ACHN (cell line): ENCODE results near the gene ZNF556.
"Not testable (repeated sequence)": the region's sequence is repeated elsewhere in the genome, so short reads cannot be mapped to it uniquely, and the experiment has no call there.

Experiments
- DNase-seq: peaks from one replicate; pipeline ENCODE4 v3.0.0-alpha.2; 2015
- in situ Hi-C: cut with HindIII; loops from 2 replicates; pipeline ENCODE4 v1.10.0; 2017; ENCODE audit warnings: low sequenced_read_pairs, low pct_ligation_motif_present, low pct_unique_long_range_greater_than_20kb

ZNF556 gene

DNA sequence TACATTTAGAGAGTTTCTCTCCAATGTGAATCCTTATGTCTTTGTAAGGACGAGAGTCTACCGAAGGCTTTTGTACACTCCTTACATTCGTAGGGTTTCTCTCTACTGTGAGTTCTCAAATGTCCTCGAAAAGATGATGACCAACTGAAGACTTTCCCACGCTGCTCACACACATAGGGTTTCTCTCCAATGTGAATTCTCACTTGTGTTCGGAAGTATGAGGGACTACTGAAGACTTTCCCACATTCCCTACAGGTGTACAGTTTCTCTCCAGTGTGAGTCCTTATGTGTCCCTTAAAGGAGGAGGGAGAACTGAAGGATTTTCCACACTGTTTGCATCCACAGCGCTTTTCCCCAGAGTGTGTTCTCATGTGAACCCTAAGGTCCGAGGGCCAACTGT is 29.6 kb downstream of the ZNF556 start:
- in situ Hi-C loops = no loop called here
- no peak for DNase-seq

DNA sequence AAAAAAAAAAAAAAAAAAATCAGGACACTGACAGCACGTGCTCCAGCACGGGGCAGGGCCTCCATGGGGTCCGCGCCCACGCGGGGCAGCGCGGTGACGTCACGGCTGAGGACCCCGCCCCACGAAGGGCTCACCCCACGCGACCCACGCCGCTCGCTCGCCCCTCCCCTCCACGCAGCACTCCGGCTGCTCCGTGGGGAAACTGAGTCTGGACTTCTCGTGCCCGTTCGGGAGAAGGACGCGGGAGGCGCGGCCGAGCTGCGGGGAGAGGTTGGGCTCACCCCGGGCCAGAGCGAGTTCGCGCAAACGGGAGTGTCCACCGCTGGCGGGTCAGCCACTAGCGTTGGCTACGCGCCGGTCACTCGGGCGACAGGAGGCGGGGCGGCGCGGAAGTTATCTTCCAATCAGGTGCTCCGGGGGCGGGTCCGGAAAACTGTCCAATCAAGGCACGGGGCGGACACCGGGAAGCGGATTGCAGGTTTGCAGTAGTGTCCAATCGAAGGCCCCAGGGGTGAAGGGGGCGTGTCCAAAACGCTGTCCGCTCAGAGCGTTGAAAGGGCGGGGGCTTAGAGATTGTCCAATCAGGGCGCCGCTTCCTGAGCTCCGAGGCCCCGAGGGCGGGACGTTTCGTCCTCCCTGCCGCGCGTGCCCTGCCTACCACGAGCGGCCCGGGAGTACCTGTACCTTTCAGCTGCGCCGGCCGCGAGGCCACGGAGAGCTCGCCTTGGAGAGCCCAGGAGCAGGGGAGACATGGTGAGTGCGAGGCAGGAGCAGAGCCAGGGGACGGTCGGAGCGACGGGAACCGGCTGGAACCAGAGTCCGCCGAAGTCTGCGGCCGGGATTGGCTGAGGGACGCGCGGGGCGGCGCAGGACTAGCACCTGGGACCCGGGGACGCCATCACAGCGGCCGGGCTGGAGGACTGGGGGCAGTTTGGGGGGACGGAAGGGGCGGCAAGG is 33.4 kb downstream of the ZNF556 start, which contains the start of gene ZNF57:
Gene ZNF57 (plus strand): TSS at position 633 of the 957 bp plus-strand sequence. CDS start 118 bp downstream, at position 751.
- in situ Hi-C loops = no loop called here
- peak; percentile 97 for DNase-seq

DNA sequence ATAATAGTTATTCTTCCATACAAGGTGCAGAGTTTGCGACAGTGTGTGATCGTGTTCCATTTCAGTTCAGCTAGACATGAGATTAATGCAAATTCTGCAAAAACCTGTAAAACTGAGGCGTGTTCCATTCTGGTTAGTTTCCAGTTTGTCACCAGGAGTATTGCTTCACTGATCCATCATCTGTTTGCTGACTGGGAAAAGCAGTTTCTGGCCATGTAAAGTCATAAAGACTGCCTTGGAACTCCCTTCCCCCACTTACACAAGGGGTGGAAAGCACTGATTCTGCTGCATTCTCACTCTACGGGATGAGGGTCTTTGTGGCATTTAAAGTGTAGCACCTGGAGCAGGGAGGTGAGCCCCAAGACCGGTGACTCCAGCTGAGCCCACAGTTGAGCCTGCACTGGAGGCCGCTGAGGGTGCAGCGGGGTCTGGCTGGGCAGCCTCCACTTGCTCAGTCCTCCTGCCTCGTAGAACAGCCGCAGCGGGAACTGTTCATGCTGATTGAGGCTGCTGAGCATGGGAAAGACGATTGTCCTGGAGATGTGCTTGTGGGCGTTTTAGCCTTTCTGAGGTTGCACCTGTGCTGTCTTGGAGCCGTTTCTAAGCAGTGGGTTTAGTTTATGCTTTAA is 35.6 kb downstream of the ZNF556 start:
- in situ Hi-C loops = no loop called here
- DNase-seq = no peak

DNA sequence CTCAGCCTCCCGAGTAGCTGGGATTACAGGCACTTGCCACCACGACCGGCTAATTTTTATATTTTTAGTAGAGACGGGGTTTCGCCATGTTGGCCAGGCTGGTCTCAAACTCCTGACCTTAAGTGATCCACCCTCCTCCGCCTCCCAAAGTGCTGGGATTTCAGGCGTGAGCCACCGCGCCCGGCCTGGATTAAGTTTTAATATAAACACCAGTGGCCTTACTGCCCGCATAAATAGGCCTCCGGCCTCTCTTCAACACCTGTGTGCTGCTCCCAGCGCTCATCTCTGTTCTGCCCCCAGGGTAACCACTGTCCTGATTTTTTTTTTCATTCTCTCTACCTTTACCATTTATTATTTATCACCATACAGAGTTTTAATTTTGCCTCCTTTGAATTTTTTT is 36.2 kb downstream of the ZNF556 start:
- in situ Hi-C loops, DNase-seq: not testable (repeated sequence)

DNA sequence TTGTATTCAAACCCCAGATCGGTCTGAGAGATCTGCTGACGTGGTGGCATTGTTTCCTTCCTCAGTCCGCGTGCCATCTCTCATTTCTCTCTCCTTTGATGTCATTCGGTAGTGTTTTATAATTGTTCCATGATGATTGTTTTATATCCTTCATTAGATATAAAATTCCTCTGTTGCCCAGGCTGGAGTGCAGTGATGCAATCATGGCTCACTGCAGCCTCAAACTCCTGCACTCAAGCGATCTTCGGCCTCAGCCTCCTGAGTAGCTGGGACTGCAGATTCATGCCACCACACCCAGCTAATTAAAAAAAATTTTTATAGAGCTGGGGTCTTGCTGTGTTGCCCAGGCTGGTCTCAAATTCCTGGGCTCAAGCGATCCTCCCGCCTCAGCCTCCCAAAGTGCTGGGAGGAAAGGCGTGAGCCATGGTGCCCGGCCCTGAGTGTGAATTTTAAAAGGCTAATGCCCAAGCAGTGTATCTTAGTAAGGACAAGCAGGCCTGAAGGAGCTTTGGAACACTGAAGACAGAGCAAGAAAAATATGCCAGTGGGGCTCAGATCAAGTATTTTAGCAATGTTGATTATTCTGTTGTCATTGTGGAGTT is 38.9 kb downstream of the ZNF556 start:
- in situ Hi-C loops = no loop called here
- DNase-seq = no peak

DNA sequence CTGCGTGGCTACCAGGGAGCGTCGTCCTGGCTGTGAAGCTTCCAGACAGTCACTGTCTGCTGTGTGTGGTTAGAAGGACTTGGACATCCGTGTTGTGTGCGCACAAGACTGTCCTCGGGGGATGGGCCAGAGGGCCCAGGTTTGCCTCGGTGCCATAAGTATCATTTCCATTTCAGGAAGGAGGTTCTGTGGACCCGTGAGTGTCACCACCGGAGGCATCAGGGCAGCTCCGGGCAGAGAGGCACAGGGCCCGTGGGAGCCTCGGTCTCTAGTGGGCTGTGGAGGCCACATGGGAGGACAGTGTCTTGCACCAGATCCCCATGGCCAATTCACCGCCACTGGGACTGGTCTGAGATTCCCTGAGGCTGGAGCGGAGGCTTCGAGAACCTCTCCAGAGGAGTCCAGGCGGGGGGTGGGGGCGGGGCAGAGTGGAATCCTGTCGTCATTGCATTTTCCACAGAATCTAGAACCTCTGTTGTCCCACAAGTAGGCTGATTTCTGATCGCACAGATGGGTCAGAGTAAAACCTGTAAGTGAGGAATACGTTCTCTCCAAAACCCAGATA is 39.6 kb downstream of the ZNF556 start:
- DNase-seq = no peak
- in situ Hi-C loops = no loop called here

DNA sequence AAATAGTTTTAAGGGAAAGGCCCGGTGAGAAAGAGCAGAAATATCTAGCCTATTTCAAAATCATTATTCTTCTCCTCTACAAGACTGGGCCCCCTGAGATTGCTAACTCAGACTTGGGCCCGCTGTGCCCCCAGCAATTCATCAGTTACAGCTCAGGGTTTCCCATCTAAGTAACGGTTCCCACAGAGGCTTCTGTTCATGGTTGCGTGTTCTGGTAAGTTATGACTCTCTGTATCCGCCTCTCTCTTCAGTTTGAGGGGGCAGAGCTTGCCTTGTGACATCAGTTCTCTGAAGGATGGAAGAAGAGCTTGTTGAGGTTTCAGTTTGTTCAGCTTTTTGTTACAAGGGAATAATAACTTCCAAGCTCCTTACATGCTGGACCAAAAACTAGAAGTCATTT is 45.2 kb downstream of the ZNF556 start:
- no peak for DNase-seq
- in situ Hi-C loops = no loop called here

DNA sequence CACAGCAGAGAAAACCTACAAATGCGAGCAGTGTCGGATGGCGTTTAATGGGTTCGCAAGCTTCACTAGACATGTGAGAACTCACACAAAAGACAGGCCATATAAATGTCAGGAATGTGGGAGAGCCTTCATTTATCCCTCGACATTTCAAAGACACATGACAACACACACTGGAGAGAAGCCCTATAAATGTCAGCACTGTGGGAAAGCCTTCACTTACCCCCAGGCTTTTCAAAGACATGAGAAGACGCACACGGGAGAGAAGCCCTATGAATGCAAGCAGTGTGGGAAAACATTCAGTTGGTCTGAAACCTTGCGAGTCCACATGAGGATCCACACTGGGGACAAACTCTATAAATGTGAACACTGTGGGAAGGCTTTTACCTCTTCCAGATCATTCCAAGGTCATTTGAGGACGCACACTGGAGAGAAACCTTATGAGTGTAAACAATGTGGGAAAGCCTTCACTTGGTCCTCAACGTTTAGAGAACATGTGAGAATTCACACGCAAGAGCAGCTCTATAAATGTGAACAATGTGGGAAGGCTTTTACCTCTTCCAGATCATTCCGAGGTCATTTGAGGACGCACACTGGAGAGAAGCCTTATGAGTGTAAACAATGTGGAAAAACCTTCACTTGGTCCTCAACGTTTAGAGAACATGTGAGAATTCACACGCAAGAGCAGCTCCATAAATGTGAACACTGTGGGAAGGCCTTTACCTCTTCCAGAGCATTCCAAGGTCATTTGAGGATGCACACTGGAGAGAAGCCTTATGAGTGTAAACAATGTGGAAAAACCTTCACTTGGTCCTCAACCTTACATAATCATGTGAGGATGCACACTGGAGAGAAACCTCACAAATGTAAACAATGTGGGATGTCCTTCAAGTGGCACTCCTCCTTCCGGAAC is 50.4 kb downstream of the ZNF556 start:
- in situ Hi-C loops = no loop called here
- no peak for DNase-seq

DNA sequence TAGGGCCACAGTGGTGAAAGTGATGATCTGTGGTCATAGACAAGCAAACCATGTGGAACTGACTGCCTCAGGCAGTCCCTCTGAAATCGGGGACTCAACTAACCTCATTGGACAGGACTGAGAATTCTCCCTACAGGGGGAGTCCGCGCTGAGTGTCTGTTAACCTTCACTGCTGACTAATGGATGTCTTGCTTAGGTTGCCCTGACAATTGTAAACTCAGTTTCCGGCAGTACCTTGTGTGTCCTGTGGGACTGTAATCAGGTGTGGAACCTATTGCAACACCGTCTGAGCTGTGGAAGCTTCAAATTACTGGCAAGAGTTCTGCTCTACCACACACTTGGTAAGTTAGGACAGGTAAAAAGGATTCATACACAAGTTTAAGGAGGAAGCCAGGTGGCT is 55.9 kb downstream of the ZNF556 start:
- DNase-seq = no peak
- in situ Hi-C loops = no loop called here

DNA sequence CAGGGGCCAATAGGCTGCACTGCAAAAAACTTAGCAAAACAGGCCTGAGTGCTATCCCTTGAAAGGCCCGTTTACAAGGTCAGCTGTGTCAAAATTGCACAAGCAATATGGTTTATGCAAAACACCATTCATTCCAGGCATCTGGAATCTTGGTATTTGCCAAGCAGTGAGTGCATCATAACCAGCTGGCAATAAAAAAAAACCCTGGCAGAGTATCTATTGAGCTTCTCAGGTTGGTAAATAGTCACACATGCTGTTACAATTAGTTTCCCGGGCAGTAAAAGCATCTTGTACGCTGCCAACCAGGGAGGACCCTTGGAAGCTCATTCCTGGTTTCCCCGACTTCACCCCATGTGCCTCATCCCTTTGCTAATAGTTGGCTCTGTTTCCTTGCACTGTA is 56.4 kb downstream of the ZNF556 start:
- in situ Hi-C loops = no loop called here
- no peak for DNase-seq

DNA sequence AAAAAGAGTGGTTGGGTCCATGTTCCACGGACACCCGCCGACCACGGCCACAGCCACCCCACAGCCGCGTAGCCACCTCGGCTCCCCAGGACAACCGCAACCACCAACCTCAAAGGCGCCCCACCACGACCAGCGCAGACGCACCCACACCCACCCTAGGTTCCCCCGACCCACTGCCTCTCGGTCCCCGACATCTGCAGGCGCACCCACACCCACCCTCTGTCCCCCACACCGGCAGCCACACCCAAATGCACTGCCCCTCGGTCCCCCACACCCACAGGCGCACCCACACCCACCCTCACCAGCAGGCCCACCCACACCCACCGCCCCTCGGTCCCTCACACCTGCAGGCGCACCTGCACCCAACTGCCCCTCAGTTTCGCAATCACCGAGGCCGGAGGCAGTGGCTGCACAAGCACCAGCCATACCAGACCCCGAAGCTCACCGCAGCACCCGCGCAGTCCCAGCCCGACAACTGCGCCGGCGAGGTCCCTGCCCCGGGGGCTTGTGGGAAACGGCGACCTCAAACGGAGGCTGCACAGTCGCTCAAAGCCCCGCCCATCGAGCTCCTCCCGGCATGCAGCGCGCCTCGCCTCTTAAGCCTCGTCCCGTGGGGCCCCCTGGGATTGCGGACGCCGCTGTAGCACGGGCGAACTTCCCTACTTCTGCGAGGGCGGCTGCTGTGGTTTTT is 59.4 kb downstream of the ZNF556 start:
- in situ Hi-C loops = no loop called here
- DNase-seq = no peak

DNA sequence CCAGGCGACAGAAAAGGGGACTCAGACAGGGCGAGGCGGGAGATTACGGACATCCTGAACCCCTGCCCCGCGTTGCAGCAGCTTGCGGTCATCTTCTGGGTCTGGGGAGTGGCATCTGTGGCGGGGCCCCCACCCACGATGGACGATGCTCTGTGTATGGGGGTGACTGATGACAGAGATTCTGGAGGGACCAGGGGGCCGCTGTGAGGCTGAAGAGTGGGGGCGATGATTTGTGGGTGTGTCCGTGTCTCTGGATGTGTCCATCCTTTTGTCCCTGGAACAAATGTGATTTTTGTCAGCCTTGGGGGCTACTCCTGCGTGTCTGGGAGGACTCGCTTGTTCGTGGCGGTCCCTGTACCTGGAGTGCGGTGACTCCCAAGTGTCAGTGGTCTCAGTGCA is 59.9 kb downstream of the ZNF556 start:
- in situ Hi-C loops = no loop called here
- DNase-seq = no peak
